OCI-M1 (cell line): ENCODE data around the gene NFATC2.

Experiments
- DNase-seq: peaks from one replicate; lab custom pipeline; 2025; lab: John Stamatoyannopoulos, UW

The NFATC2 gene

GRCh38 chr20:51450984-51451383 is 91.5 kb downstream of the NFATC2 start:
- DNase-seq = no peak

GRCh38 chr20:51450221-51450712 is 92.3 kb downstream of the NFATC2 start:
- DNase-seq = no peak

- DNase-seq = no peak
Observed at GRCh38 chr20:51449498-51450220, 92.9 kb downstream of the NFATC2 start.

GRCh38 chr20:51447765-51448148 is 94.8 kb downstream of the NFATC2 start:
- DNase-seq = no peak

- no peak for DNase-seq
Observed at GRCh38 chr20:51447097-51447764, 95.3 kb downstream of the NFATC2 start.

GRCh38 chr20:51446656-51447055 is 95.9 kb downstream of the NFATC2 start:
- no peak for DNase-seq

- no peak for DNase-seq
Observed at GRCh38 chr20:51446230-51446629, 96.3 kb downstream of the NFATC2 start.

GRCh38 chr20:51445591-51445990 is 96.9 kb downstream of the NFATC2 start:
- DNase-seq = no peak

- no peak for DNase-seq
Observed at GRCh38 chr20:51444922-51445438, 97.5 kb downstream of the NFATC2 start.

GRCh38 chr20:51444467-51444866 is 98.1 kb downstream of the NFATC2 start:
- DNase-seq = no peak

- no peak for DNase-seq
Observed at GRCh38 chr20:51442602-51443001, 99.9 kb downstream of the NFATC2 start.

- DNase-seq = no peak
Observed at GRCh38 chr20:51440589-51440988, 101.9 kb downstream of the NFATC2 start.

- DNase-seq = no peak
Observed at GRCh38 chr20:51439160-51439689, 103.3 kb downstream of the NFATC2 start.

GRCh38 chr20:51438136-51438535 is 104.4 kb downstream of the NFATC2 start:
- no peak for DNase-seq

GRCh38 chr20:51437182-51437924 is 105.2 kb downstream of the NFATC2 start:
- DNase-seq = no peak

GRCh38 chr20:51434580-51435247 is 107.8 kb downstream of the NFATC2 start:
- DNase-seq = no peak

GRCh38 chr20:51434026-51434425 is 108.5 kb downstream of the NFATC2 start:
- no peak for DNase-seq

- DNase-seq = no peak
Observed at GRCh38 chr20:51432875-51433274, 109.6 kb downstream of the NFATC2 start.

GRCh38 chr20:51432251-51432784 is 110.2 kb downstream of the NFATC2 start:
- DNase-seq = no peak

GRCh38 chr20:51431321-51431720 is 111.2 kb downstream of the NFATC2 start:
- no peak for DNase-seq

- no peak for DNase-seq
Observed at GRCh38 chr20:51430198-51430950, 112.1 kb downstream of the NFATC2 start.
